Neural cell (in vitro differentiated cells): ENCODE results near the gene MRTFA. TPM values are rescaled to one million over a fixed set of nuclear protein-coding genes. Genes with fewer than 3 reads are reported as not detected.

Source experiments
- H2AFZ ChIP-seq: fragments of 200-600, 300-800 bp; sonication (generic), shearing (Covaris generic); 2 replicates; pipeline ENCODE4 v1.6.0; 2014; ENCODE audit warnings: low read depth, mild to moderate bottlenecking, antibody characterized with exemption, low read length, moderate library complexity
- H3F3A ChIP-seq: fragments of 200-600 bp; shearing (Covaris generic); 2 replicates; pipeline ENCODE4 v1.6.1; 2016; ENCODE audit warnings: mild to moderate bottlenecking, moderate library complexity, mixed read lengths, antibody characterized with exemption, low read length; ENCODE audit not compliant: insufficient read depth, poor library complexity, severe bottlenecking
- H3K27ac ChIP-seq: fragments of 200-600, 300-800 bp; sonication (generic), shearing (Covaris generic); 2 replicates; pipeline ENCODE4 v1.5.1; 2014; ENCODE audit warnings: mild to moderate bottlenecking, low read length, moderate library complexity
- H3K27me3 ChIP-seq: fragments of 300-800, 200-600 bp; sonication (generic), shearing (Covaris generic); 2 replicates; pipeline ENCODE4 v1.6.0; 2014; ENCODE audit warnings: mild to moderate bottlenecking, low read depth, low read length, moderate library complexity; ENCODE audit not compliant: insufficient read depth
- H3K36me3 ChIP-seq: fragments of 300-800, 200-600 bp; sonication (generic), shearing (Covaris generic); 2 replicates; pipeline ENCODE4 v1.5.1; 2014; ENCODE audit warnings: mild to moderate bottlenecking, antibody characterized with exemption, low read length, moderate library complexity; ENCODE audit not compliant: insufficient read depth
- H3K4me2 ChIP-seq: fragments of 300-800, 200-600 bp; sonication (generic), shearing (Covaris generic); 2 replicates; pipeline ENCODE4 v1.6.0; 2014; ENCODE audit warnings: mild to moderate bottlenecking, low read length
- H3K4me3 ChIP-seq: fragments of 300-800, 200-600 bp; sonication (generic), shearing (Covaris generic); 2 replicates; pipeline ENCODE4 v1.5.1; 2014; ENCODE audit warnings: mild to moderate bottlenecking, low read length, moderate library complexity
- H3K79me2 ChIP-seq: fragments of 200-600 bp; shearing (Covaris generic); replicated peaks from 2 replicates; pipeline ENCODE4 v1.6.0; 2014; ENCODE audit warnings: mild to moderate bottlenecking, low read length, moderate library complexity; ENCODE audit not compliant: insufficient read depth
- H3K9ac ChIP-seq: fragments of 300-800, 200-600 bp; sonication (generic), shearing (Covaris generic); 2 replicates; pipeline ENCODE4 v1.6.1; 2016; ENCODE audit warnings: mild to moderate bottlenecking, low read length, mixed read lengths
- H3K9me2 ChIP-seq: fragments of 200-600 bp; shearing (Covaris generic); 2 replicates; pipeline ENCODE4 v1.6.1; 2016; ENCODE audit warnings: mild to moderate bottlenecking, low read length, mixed read lengths; ENCODE audit not compliant: insufficient read depth
- H3K9me3 ChIP-seq: fragments of 200-600, 300-800 bp; sonication (generic), shearing (Covaris generic); 2 replicates; pipeline ENCODE4 v1.6.1; 2016; ENCODE audit warnings: mild to moderate bottlenecking, mixed run types, low read length, moderate library complexity, mixed read lengths
- H4K20me1 ChIP-seq: fragments of 200-600 bp; shearing (Covaris generic); 2 replicates; pipeline ENCODE4 v1.6.1; 2016; ENCODE audit warnings: mild to moderate bottlenecking, mixed run types; ENCODE audit not compliant: insufficient read depth
- CTCF ChIP-seq: fragments of 450-650 bp; IDR thresholded peaks from 2 replicates; pipeline ENCODE4 v1.5.1; 2014; ENCODE audit warnings: antibody characterized with exemption, mild to moderate bottlenecking, moderate library complexity; ENCODE audit not compliant: poor library complexity, severe bottlenecking
- EP300 ChIP-seq: fragments of 450-650 bp; conservative IDR thresholded peaks from 2 replicates; pipeline ENCODE4 v1.6.1; 2014; ENCODE audit warnings: antibody characterized with exemption, mild to moderate bottlenecking, moderate library complexity; ENCODE audit not compliant: poor library complexity, severe bottlenecking
- EZH2 ChIP-seq: fragments of 200-600, 300-800 bp; shearing (Covaris generic), sonication (generic); IDR thresholded peaks from 2 replicates; pipeline ENCODE4 v1.6.1; 2014; ENCODE audit warnings: antibody characterized with exemption, low read length, borderline replicate concordance, mild to moderate bottlenecking; ENCODE audit not compliant: insufficient read depth, poor library complexity, severe bottlenecking
- MXI1 ChIP-seq: fragments of 450-650 bp; conservative IDR thresholded peaks from 2 replicates; pipeline ENCODE4 v1.6.1; 2014; ENCODE audit warnings: antibody characterized with exemption, mild to moderate bottlenecking; ENCODE audit not compliant: poor library complexity, severe bottlenecking
- POLR2AphosphoS5 ChIP-seq: IDR thresholded peaks from 2 replicates; pipeline ENCODE4 v1.6.1; 2012
- RAD21 ChIP-seq: fragments of 450-650 bp; conservative IDR thresholded peaks from 2 replicates; pipeline ENCODE4 v1.6.1; 2014; ENCODE audit warnings: antibody characterized with exemption, mild to moderate bottlenecking, moderate library complexity
- REST ChIP-seq: IDR thresholded peaks from 2 replicates; pipeline ENCODE4 v1.6.1; 2012; ENCODE audit warnings: borderline replicate concordance
- SMC3 ChIP-seq: fragments of 450-650 bp; conservative IDR thresholded peaks from 2 replicates; pipeline ENCODE4 v1.6.1; 2014; ENCODE audit warnings: antibody characterized with exemption, mild to moderate bottlenecking, moderate library complexity; ENCODE audit not compliant: poor library complexity
- TAF1 ChIP-seq: IDR thresholded peaks from 2 replicates; pipeline ENCODE4 v1.6.1; 2012; ENCODE audit warnings: low read depth
- polyA plus RNA-seq: library from polyadenylated mRNA; depleted of rRNA; stranded (reverse); fragments of >200 nt; gene quantifications from 2 replicates; pipeline ENCODE4 v1.2.3, GENCODE V29; 2014

The MRTFA gene
- polyA plus RNA-seq, 1 donor from 2014 or later = 19.3 TPM

- H2AFZ ChIP-seq = no peak overlapping the region
- H3K27me3 ChIP-seq = no peaks in the 10 kb centered on the region
- no peak overlapping the region for H3K27ac ChIP-seq
- H3K36me3 ChIP-seq = no peaks in the 10 kb centered on the region
- TF ChIP-seq EZH2 = no peak
- TF ChIP-seq EP300 = no peak
- no peak for TF ChIP-seq TAF1
- TF ChIP-seq CTCF = no peak
- TF ChIP-seq SMC3 = no peak
- TF ChIP-seq REST = no peak
- TF ChIP-seq RAD21 = no peak
- no peak for TF ChIP-seq POLR2AphosphoS5
- TF ChIP-seq MXI1 = no peak
- no peak overlapping the region for H3K9ac ChIP-seq
- H4K20me1 ChIP-seq = no peaks in the 10 kb centered on the region
- no peaks in the 10 kb centered on the region for H3K79me2 ChIP-seq
- H3F3A ChIP-seq = no peaks in the 10 kb centered on the region
- no peaks in the 10 kb centered on the region for H3K9me3 ChIP-seq
- no peak overlapping the region for H3K4me2 ChIP-seq
- no peak overlapping the region for H3K4me3 ChIP-seq
- H3K9me2 ChIP-seq = no peaks in the 10 kb centered on the region
Observed at GRCh38 chr22:40374567-40374966, 262.0 kb downstream of the MRTFA start.

GRCh38 chr22:40368836-40369235 lies 267.7 kb downstream of the MRTFA start:
- Histone ChIP-seq H3K9me3 (no peaks in the 10 kb centered on the region), H3K36me3 (peaks cover 17% of the 10 kb centered on the region), H3K27ac (no peak overlapping the region), H4K20me1 (no peaks in the 10 kb centered on the region), H3K4me2 (no peak overlapping the region), H3K9ac (no peak overlapping the region), H3K79me2 (no peaks in the 10 kb centered on the region), H3K27me3 (no peaks in the 10 kb centered on the region), H3K9me2 (no peaks in the 10 kb centered on the region), H2AFZ (no peak overlapping the region), H3F3A (no peaks in the 10 kb centered on the region), H3K4me3 (no peak overlapping the region)
- no peak for TF ChIP-seq REST
